GM21529 (cell line): ENCODE measurements around the gene C14orf93.
A peak's percentile ranks its signal among the peaks of the same experiment; 100 is the strongest.

Experiments used
- ATAC-seq: cut with Tn5 transposase; IDR thresholded peaks from one replicate; pipeline ENCODE4 v1.9.1; 2021; ENCODE audit not compliant: unreplicated experiment

The C14orf93 gene, protein sequence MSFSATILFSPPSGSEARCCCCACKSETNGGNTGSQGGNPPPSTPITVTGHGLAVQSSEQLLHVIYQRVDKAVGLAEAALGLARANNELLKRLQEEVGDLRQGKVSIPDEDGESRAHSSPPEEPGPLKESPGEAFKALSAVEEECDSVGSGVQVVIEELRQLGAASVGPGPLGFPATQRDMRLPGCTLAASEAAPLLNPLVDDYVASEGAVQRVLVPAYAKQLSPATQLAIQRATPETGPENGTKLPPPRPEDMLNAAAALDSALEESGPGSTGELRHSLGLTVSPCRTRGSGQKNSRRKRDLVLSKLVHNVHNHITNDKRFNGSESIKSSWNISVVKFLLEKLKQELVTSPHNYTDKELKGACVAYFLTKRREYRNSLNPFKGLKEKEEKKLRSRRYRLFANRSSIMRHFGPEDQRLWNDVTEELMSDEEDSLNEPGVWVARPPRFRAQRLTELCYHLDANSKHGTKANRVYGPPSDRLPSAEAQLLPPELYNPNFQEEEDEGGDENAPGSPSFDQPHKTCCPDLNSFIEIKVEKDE

DNA sequence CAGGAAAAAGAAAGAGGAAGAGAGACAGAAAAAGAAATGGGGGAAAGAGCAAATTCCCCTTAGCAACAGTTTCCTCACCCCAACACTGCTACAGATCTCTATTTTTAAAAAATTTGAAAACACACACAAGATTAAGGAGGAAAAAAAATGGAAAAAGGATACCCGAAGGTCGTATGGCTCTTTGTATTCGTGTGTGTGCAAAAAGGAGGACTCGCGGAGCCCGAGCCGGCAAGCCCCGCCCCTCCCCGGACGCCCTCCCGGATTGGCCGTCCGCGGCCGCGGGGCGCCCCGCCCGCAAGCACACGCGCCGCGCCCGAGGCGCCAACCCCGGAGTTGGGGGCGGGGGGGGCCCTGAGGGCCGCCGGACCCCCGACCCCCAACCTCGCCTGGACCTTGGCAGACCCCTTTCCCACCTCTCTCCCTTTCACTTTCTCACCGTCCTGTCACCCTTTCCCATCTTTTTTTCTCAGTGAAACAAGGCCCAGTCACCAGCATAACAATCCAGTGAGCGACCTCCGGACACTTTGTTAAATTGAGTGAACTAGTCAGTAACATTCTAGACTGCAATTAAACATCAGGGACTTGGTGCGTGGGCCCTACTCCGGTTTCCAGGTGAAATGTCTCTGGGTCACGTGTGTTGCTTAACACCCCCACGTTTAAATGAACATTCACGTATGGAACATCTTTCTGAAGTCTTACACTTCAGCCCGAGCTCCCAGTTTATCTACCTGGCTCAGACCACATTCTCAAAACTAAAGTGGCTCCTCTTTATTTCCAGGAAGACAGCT lies at the start of gene C14orf93:
TSS of gene C14orf93 (minus strand) at position 205 of the 788 bp plus-strand sequence. CDS start 11,120 bp downstream, outside the sequence.
- ATAC-seq: peak; percentile 24

DNA sequence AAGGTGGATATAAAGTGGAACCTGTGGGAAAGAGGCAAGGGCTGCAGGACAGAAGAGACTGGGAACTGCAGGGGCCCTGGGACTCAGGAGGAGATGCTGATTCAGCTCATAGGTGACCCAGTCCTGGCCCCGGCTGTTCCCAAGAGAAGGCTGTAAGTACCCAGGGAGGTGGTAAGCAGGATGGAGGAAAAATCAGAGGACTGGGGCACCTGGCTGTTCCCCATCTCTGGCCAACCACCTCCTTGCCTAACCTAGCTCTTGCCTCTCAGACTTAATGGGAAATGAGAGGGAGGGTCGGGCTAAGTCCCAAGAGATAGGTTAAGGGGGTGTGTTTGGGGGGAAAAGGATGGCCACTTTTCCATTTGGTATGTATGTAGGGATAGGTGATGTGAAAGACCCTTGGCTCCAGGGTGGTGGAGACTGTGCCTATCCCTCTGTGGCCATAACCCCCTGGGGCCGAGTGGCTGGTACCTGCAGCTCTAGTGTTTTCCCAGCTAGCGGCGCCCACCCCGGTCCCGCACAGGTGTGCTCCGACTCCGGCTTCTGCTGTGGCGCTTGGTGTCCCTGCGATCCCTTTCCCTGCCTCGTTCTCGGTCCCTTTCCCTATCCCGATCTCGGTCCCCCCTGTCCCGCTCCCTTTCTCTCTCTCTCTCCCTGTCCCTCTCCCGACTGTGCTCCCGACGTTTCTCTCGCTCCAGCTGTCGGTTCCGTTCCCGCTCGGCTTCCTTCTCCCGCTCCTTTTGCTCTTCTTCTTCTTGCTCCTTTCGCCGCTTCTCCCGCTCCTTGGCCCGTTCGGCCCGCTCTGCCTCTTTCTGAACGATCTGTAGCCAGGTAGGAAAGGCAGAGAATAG lies 48.9 kb upstream of the C14orf93 start:
- ATAC-seq: no peak

DNA sequence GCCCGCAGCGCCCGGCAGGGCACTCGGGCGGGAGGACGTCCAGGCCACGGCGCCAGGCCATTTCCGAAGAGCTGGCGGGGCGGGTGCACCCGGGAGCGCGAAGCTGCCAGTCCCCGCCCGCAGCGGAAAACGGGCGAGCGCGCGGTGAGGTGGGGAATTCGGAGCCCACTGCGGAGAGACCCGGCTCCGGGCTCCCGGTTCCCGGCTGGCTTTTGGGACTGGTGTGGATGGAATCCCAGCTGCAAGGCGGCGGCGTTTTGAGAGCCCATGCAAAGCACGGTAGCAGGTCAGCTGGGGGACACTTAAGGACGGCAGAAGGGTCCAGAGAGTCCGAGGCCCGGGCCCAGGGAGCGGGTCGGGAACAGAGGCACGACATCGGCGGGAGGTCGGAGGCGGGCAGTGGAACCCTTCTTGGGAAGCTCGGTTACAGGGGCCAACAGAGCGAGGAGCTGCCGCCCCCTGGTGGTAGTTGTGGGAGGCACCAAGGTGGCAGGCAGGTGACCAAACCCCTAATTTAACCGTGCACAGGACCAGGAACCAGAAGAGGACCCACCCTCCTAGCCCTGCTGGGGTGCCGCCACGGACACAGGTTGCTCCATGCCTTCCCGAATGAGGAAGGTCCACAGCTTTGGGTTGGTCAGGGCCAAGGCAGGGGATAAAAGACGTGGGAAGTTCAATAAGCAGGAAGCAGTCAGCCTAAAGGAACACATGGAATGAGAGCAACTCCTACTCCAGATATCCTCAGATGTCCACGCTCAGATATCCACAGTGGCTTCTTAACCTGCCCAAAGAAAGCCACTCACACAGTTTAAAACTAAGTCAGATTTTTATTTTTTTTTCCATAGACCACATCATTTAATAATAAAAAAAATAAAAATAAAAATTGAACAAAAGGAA lies 48.1 kb upstream of the C14orf93 start:
- ATAC-seq: peak; percentile 68

DNA sequence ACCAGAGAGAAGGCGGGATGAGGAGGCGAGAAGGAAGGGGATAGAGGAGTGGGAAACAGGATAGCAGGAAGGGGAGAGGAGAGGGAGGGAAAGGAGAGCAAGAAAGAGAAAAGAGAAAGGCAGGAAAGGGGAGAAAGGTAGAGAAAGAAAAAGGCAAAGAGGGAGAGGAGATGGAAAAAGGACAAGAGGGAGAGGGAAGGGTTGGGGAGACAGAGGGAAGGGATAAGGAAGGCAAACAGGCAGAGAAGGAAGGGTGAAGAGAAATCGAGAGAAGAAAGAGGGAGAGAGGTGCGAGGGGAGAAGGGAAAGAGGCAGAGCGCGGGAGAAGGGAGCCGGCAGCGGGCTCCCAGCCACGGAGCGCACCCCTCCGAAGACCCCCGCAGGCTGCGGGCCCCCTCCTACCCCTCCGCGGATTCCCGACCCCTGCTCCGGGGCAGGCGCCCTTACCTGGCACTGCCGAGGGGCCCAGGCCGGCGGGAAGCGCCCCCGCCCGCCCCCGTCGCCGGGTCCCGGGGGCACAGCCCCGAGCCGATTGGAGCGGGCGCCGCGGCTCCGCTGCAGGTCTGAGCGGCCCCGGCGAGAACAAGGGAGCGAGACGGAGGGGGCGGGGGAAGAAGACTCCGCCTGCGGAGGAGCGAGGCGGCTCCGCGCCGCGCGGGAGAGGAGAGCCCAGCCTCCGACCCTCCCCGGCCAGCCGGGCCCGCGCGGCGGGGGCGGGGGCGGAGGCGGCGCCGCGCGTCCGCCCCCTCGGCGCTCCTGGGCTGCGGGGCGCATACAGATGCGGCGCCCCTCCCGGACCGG lies 47.2 kb upstream of the C14orf93 start, which contains the start of gene CDH24:
TSS of gene CDH24 (minus strand) at position 565 of the 801 bp plus-strand sequence. CDS start 1,787 bp downstream, outside the sequence.
- peak; percentile 38 for ATAC-seq

DNA sequence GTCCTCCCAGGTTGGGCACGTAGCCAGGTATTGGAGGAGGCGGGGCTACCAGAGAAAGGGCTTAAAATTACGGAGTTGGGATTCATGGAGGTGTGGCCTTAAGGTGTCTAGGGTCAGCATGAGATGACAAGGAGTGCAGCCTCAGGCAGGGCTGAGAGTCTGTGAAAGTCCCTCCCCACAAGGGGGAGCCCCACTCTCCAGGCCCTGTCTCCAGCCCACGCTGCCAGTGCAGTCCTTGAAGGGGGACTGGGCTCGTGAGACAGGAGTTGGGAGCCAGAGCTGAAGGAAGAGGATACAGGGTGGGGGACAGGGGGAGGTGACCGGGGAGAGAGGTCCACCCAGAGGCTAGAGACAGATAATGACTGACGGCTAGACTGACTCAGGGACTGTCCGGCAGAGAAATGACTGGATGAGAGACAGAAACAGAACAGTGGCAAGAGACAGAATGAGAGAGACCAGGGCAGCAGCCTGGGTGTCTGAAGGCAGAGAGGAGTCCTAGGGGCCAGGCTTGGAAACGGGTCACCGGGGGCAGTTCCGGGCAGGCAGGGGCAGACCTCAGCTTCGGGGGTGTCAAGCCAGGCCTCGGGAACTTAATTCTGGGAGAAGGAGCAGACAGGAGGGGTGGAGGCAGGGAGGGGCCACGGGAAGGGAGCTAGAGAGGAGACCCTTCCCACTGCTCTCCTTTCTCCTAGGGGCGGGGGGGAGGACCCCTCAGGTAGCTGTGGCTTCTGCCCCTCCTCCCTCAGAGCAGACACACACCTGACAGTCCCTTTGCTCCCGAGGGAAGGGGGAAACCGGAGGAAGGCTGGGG lies 46.4 kb upstream of the C14orf93 start:
- peak; percentile 64 for ATAC-seq

DNA sequence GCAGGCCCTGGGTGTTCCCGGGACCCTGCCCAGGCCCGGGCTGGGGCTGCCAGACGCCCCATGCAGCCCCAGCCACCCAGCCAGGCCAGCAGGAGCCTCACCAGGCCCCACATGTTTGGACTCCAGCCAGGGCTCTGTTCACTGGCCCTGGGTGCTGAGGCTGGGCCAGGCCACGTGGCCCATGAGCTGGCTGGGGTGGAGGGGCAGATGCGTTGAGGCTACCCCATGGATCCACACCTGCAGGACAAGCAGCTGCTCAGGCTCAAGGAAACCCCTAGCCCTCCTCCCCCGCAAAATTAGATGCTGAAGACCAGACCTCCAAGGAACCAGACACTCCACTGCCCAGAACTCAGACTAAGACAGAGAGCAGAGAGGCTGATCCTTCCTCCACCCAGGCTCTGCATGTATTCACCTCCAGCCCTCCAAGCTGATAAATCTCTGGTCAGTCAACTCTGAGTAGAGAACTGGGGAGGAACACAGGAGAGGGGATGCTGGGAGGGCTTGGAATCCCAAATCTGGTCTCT lies 45.7 kb upstream of the C14orf93 start:
- no peak for ATAC-seq

DNA sequence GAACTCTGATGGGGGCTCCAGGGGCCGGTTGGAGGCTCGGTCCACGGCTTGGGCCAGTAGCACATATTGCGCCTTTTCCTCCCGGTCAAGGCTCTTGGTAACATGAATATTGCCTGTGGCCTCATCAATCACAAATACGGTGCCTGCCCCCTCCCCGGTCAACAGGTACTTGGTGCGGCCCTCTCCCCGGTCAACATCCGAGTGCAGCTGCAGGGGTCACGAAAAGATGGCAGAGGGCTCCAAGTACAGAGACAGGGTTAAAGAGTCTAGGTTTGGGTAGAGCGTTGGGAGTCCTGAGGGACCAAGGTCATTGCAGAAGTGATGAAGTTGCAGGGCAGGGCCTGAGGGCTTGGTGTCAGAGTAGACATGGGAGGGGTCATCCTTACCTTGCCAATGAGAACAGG lies 45.2 kb upstream of the C14orf93 start:
- no peak for ATAC-seq

DNA sequence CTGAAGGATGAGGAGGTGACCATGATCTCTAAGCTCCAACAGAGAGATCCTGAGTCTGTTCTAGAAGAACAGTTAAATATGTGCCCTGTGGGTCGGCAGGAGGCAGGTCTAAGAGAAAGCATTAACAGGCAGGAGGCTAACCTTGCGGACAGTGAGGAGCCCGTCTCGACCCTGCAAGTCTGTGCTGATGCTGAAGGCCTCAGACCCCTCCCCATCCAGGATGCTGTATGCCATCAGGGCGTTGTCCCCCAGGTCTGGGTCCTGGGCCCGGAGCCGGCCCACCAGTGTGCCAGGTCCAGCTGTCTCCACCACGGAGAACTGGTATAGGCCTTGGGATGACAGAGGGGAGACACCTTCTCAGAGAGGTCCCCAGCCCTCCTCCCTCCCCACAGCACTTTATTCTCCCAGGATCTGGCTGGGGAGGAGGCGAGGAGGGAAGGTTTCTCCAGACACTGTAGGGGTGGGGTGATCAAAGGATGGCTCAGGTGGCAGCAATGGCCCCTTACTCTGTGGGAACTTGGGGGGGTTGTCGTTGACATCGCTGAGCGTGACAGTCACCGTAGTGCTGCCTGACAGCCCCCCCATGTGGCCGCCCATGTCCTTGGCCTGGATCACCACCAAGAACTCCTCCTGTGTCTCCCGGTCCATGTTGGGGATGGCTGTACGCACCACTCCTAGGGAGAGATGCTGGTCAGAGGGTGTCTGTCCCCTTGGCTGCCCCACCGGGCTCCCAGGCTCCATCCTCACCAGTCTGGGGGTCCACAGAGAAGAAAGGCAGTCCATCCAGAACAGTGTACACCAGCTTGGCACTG lies 44.3 kb upstream of the C14orf93 start:
- no peak for ATAC-seq

DNA sequence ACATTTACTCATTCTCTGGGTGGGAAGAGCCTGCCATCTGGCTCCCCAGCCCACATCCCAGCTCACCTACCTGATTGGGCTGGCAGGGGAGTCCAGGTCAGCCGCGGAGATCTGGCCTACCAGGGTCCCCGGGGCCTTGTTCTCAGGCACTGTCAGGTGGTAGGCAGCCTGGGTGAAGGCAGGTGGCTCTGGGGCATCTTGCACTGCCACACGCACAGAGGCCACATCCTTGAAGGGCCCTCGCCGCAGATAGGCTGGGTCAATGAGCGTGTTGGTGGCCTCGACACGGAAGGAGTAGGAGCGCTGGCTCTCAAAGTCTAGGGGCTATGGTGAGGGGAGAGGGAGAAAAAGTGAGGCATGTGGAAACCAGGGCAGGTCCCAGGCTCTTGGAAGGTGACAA lies 43.5 kb upstream of the C14orf93 start:
- no peak for ATAC-seq

DNA sequence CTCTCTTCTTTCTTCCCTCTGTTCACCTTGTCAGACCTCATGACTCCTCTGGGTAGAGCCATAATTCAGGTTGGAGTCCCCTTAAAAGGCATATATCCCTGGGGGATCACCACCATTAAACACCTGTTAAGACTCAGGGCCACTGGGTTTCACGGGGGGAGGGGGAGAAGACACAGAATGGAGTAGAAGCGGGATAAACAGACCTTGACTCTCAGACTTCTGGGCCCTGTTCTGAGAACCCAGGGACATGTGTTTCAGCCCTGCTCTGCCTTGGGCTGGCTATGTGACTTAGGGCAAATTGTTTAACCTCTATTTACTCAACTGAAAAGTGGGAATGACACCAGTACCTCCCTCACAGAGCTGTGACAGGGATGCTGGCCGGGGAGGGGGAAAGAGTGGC lies 42.7 kb upstream of the C14orf93 start:
- ATAC-seq: no peak

DNA sequence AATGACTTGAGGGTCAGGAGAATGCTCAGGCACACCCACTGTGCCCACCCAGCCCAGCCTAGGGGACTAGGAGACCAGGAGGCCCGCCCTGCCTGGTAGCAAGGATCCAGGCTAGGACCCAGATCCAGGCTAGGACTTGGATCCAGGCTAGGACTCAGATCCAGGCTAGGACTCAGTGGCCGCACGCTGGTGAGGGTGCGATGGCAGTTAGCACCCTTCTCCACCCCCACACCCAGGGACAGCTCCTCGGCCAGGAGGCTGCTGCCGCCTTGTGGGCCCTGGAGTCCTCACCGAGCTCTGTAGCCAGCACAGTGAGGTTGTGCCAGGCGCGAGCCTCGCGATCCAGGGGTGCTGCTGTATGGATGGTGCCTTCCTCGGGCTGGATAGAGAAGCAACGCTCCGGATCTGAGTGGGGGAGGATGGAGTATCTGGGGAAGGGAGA lies 42.3 kb upstream of the C14orf93 start:
- ATAC-seq: no peak

DNA sequence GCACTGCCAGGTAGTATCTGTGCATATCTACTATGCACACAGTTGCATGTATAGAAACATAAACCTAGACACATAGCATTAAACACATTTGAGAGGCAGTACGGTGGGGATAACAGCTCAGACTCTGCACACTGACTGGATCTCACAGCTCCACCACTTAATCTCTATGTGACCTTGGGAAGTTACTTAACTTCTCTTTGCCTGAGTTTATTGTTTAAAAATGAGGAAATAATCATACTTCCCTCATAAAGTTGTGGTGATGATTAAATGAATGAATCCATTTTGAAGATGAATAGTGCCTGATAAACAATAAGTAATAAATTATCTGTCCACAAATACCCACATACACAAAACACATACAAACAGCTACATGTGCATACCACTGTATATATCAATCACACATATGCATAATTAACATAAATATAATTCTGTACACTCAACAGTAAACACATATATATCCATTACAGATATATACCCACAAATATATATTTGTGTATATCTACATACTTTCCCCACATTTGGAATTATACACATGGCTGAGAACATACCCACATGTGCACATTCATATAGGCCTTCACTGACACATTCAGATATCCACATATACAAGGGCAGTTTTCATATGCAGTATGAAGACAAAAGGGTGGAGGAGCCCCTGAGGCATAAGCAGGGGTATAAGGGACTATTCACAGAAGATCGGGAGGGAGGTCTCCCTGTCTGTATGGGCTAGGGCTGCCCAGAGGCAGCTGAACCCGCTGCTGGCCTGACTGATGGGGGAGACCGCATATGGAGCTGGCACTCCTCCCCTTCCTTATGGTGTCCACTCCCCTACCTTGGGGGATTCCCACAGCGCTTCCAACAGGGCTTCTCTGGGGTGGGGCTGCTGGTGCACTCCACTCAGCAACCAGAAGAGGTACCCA lies 41.5 kb upstream of the C14orf93 start:
- no peak for ATAC-seq

DNA sequence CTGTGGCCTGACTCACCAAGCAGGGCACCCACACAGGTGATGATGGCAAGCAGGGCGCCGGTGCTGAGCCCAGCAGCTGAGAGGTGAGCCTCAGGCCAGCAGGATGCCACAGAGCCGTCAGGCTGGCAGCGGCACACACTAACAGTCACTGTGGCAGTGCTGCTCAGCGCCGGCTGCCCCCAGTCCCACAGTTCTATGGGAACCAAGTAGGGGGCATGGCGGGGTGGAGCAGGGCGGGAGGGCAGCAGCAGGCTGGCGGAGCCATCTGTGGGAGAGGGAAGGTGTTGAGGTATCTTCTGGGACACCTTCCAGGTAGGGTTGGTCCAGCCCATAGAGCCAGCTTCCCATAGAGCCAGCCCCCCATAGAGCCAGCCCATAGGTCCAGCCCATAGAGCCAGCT lies 39.1 kb upstream of the C14orf93 start:
- no peak for ATAC-seq

DNA sequence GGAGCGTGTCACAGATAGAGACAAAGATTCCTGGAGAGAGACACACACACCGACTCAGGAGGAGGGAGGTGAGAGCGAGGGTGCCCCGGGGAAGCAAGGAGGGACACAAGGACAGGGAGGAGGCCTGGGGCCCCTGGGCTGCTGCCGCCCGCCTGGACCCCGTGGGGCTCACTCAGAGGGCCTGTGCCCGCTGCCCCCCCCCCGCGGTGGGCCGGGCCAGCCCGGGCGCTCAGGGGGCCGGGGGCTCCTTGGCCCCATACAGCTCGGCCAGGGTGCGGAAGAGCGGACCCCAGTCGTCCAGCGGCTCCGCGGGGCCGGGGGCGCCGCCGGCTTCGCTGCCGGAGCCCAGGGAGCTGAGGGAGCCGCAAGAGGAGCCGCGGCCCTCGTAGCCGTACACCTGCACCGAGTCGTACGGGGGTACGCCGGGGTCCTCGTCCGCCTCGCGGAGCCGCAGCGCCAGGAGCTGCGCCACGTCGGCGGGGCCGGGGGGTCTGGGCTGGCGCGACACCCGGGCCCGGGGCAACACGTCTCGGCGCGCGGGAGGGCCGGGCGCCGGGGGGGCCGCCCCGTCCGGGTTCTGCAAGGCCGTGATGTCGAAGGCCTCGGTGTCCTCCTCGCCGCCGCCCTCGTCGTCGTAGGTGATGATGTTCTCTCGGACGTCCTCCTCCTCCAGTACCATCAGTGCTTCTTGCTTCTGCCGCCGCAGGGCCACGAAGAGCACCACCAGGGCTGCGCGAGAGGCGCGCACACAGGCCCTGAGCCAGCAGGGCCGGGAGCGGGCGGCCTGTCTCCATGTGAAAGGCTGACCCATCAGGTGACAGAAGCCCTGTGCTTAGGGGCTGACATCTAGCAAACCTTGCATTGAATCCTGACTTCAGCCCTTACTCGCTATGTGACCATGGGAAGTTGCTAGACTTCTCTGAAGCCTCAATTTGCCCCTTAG lies 38.1 kb upstream of the C14orf93 start:
- ATAC-seq: no peak
